Neural cell (in vitro differentiated cells): ENCODE data around the gene UPK3BL1. TPM values are rescaled to one million over a fixed set of nuclear protein-coding genes. Genes with fewer than 3 reads are reported as not detected.
"Not testable (repeated sequence)": the region's sequence is repeated elsewhere in the genome, so short reads cannot be mapped to it uniquely, and the experiment has no call there.

ENCODE experiments used
- H2AFZ ChIP-seq: fragments of 200-600, 300-800 bp; sonication (generic), shearing (Covaris generic); 2 replicates; pipeline ENCODE4 v1.6.0; 2014; ENCODE audit warnings: low read depth, mild to moderate bottlenecking, antibody characterized with exemption, low read length, moderate library complexity
- H3F3A ChIP-seq: fragments of 200-600 bp; shearing (Covaris generic); 2 replicates; pipeline ENCODE4 v1.6.1; 2016; ENCODE audit warnings: mild to moderate bottlenecking, moderate library complexity, mixed read lengths, antibody characterized with exemption, low read length; ENCODE audit not compliant: insufficient read depth, poor library complexity, severe bottlenecking
- H3K27ac ChIP-seq: fragments of 200-600, 300-800 bp; sonication (generic), shearing (Covaris generic); 2 replicates; pipeline ENCODE4 v1.5.1; 2014; ENCODE audit warnings: mild to moderate bottlenecking, low read length, moderate library complexity
- H3K27me3 ChIP-seq: fragments of 300-800, 200-600 bp; sonication (generic), shearing (Covaris generic); 2 replicates; pipeline ENCODE4 v1.6.0; 2014; ENCODE audit warnings: mild to moderate bottlenecking, low read depth, low read length, moderate library complexity; ENCODE audit not compliant: insufficient read depth
- H3K36me3 ChIP-seq: fragments of 300-800, 200-600 bp; sonication (generic), shearing (Covaris generic); 2 replicates; pipeline ENCODE4 v1.5.1; 2014; ENCODE audit warnings: mild to moderate bottlenecking, antibody characterized with exemption, low read length, moderate library complexity; ENCODE audit not compliant: insufficient read depth
- H3K4me2 ChIP-seq: fragments of 300-800, 200-600 bp; sonication (generic), shearing (Covaris generic); 2 replicates; pipeline ENCODE4 v1.6.0; 2014; ENCODE audit warnings: mild to moderate bottlenecking, low read length
- H3K4me3 ChIP-seq: fragments of 300-800, 200-600 bp; sonication (generic), shearing (Covaris generic); 2 replicates; pipeline ENCODE4 v1.5.1; 2014; ENCODE audit warnings: mild to moderate bottlenecking, low read length, moderate library complexity
- H3K79me2 ChIP-seq: fragments of 200-600 bp; shearing (Covaris generic); replicated peaks from 2 replicates; pipeline ENCODE4 v1.6.0; 2014; ENCODE audit warnings: mild to moderate bottlenecking, low read length, moderate library complexity; ENCODE audit not compliant: insufficient read depth
- H3K9ac ChIP-seq: fragments of 300-800, 200-600 bp; sonication (generic), shearing (Covaris generic); 2 replicates; pipeline ENCODE4 v1.6.1; 2016; ENCODE audit warnings: mild to moderate bottlenecking, low read length, mixed read lengths
- H3K9me2 ChIP-seq: fragments of 200-600 bp; shearing (Covaris generic); 2 replicates; pipeline ENCODE4 v1.6.1; 2016; ENCODE audit warnings: mild to moderate bottlenecking, low read length, mixed read lengths; ENCODE audit not compliant: insufficient read depth
- H3K9me3 ChIP-seq: fragments of 200-600, 300-800 bp; sonication (generic), shearing (Covaris generic); 2 replicates; pipeline ENCODE4 v1.6.1; 2016; ENCODE audit warnings: mild to moderate bottlenecking, mixed run types, low read length, moderate library complexity, mixed read lengths
- H4K20me1 ChIP-seq: fragments of 200-600 bp; shearing (Covaris generic); 2 replicates; pipeline ENCODE4 v1.6.1; 2016; ENCODE audit warnings: mild to moderate bottlenecking, mixed run types; ENCODE audit not compliant: insufficient read depth
- polyA plus RNA-seq: library from polyadenylated mRNA; depleted of rRNA; stranded (reverse); fragments of >200 nt; gene quantifications from 2 replicates; pipeline ENCODE4 v1.2.3, GENCODE V29; 2014

UPK3BL1 gene
- polyA plus RNA-seq, 1 donor from 2014 or later: 30.2 TPM

GRCh38 chr7:102643404-102643803, 813 bp upstream of the UPK3BL1 start:
- not testable (repeated sequence) for H2AFZ ChIP-seq, H3K27ac ChIP-seq, H3K9ac ChIP-seq, H3K27me3 ChIP-seq, H4K20me1 ChIP-seq, H3K9me2 ChIP-seq, H3F3A ChIP-seq, H3K4me2 ChIP-seq, H3K79me2 ChIP-seq, H3K36me3 ChIP-seq, H3K9me3 ChIP-seq, H3K4me3 ChIP-seq

- not testable (repeated sequence) for H3K4me2 ChIP-seq, H3K36me3 ChIP-seq, H3K79me2 ChIP-seq, H3K4me3 ChIP-seq, H3K9me3 ChIP-seq, H2AFZ ChIP-seq, H3K27me3 ChIP-seq, H3K27ac ChIP-seq, H3K9me2 ChIP-seq, H3F3A ChIP-seq, H4K20me1 ChIP-seq, H3K9ac ChIP-seq
Observed at GRCh38 chr7:102638848-102639247, 3.7 kb downstream of the UPK3BL1 start.

GRCh38 chr7:102636956-102637355, 5.6 kb downstream of the UPK3BL1 start:
- H3K36me3 ChIP-seq, H3K9me2 ChIP-seq, H3K4me2 ChIP-seq, H2AFZ ChIP-seq, H3K9me3 ChIP-seq, H3K27ac ChIP-seq, H3K79me2 ChIP-seq, H3K9ac ChIP-seq, H3K4me3 ChIP-seq, H4K20me1 ChIP-seq, H3F3A ChIP-seq, H3K27me3 ChIP-seq: not testable (repeated sequence)

- not testable (repeated sequence) for H3K79me2 ChIP-seq, H3K9ac ChIP-seq, H3K4me2 ChIP-seq
Observed at GRCh38 chr7:102635354-102635753, 7.2 kb downstream of the UPK3BL1 start.

GRCh38 chr7:102634299-102634698, 8.3 kb downstream of the UPK3BL1 start:
- H3K9me3 ChIP-seq, H3K9ac ChIP-seq, H3K36me3 ChIP-seq: not testable (repeated sequence)

More at GRCh38 chr7:102635354-102635753, 7.2 kb downstream of the UPK3BL1 start:
- not testable (repeated sequence) for H3F3A ChIP-seq, H3K27me3 ChIP-seq, H3K9me3 ChIP-seq, H3K9me2 ChIP-seq, H4K20me1 ChIP-seq, H2AFZ ChIP-seq, H3K4me3 ChIP-seq, H3K27ac ChIP-seq, H3K36me3 ChIP-seq

GRCh38 chr7:102630622-102631021, 12.0 kb downstream of the UPK3BL1 start:
- H3K27me3 ChIP-seq, H3K9ac ChIP-seq, H4K20me1 ChIP-seq, H3K4me2 ChIP-seq, H2AFZ ChIP-seq, H3F3A ChIP-seq, H3K4me3 ChIP-seq, H3K9me2 ChIP-seq, H3K27ac ChIP-seq, H3K36me3 ChIP-seq, H3K79me2 ChIP-seq, H3K9me3 ChIP-seq: not testable (repeated sequence)

More at GRCh38 chr7:102634299-102634698, 8.3 kb downstream of the UPK3BL1 start:
- H3F3A ChIP-seq, H3K27ac ChIP-seq, H3K4me3 ChIP-seq, H2AFZ ChIP-seq, H3K79me2 ChIP-seq, H3K4me2 ChIP-seq, H3K27me3 ChIP-seq, H3K9me2 ChIP-seq, H4K20me1 ChIP-seq: not testable (repeated sequence)

- not testable (repeated sequence) for H3K9me2 ChIP-seq, H3K4me2 ChIP-seq, H3K4me3 ChIP-seq, H3K27me3 ChIP-seq, H3K79me2 ChIP-seq, H3F3A ChIP-seq, H3K9me3 ChIP-seq, H4K20me1 ChIP-seq, H2AFZ ChIP-seq, H3K9ac ChIP-seq, H3K36me3 ChIP-seq, H3K27ac ChIP-seq
Observed at GRCh38 chr7:102627271-102627904, 15.2 kb downstream of the UPK3BL1 start.

GRCh38 chr7:102618122-102618521, 24.5 kb downstream of the UPK3BL1 start:
- H3K9me3 ChIP-seq, H2AFZ ChIP-seq, H3K9me2 ChIP-seq, H3K4me3 ChIP-seq, H3F3A ChIP-seq, H3K27me3 ChIP-seq, H3K36me3 ChIP-seq, H3K27ac ChIP-seq, H3K4me2 ChIP-seq, H4K20me1 ChIP-seq, H3K79me2 ChIP-seq, H3K9ac ChIP-seq: not testable (repeated sequence)
